ENCODE data around the gene EXOC2.
A peak's percentile ranks its signal among the peaks of the same experiment; 100 is the strongest.

EXOC2 gene

DNA sequence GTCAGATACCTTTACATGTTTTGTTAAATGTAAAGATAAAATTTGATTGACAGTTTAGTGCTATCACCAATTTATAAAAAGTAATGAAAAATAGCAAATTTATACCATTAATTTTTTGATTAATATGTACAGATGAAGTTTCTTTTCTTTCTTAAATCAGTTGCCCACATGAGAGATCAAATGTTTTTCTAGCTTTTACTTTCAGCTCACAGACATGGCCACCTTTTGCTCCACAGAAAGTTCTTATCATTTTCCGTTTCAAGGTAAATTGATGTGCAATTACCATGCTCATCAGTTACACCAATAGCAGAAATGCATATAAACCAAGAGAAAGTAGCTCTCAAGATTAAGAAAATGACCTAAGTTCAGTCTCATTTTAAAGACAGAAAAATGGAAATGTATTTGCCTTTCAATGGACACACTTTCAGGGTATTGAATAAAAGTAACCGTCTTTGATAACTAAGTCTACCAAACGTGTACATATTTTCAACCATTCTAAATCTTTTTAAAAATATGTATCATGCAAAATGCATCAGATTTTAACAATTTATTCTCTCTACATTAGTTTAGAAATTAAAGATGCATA, 16.6 kb upstream of the EXOC2 start:
- H3K9ac ChIP-seq (ENCODE audit: low read depth in 1 of 2, low read length in 2 of 2): no peak overlapping the region
- H3K36me3 ChIP-seq (ENCODE audit: control insufficient read depth in 2 of 2, insufficient read depth in 2 of 2, low read length in 2 of 2): no peaks in the 10 kb centered on the region
- H3K4me3 ChIP-seq (ENCODE audit: low read length in 2 of 2): peak overlapping the region in 1 of 2 donors; percentile 8
- peaks cover 0 to 8% of the 10 kb centered on the region in 2 donors for H3K27me3 ChIP-seq (ENCODE audit: control insufficient read depth in 2 of 2, insufficient read depth in 2 of 2, low read length in 2 of 2)
- peak overlapping the region in 1 of 2 donors; percentile 81 for H3K27ac ChIP-seq (ENCODE audit: low read depth in 2 of 2, low read length in 2 of 2)
- peaks cover 0 to 3% of the 10 kb centered on the region in 2 donors for H3K4me1 ChIP-seq (ENCODE audit: control insufficient read depth in 2 of 2, insufficient read depth in 2 of 2, low read length in 2 of 2)
- no peaks in the 10 kb centered on the region for H3K9me3 ChIP-seq (ENCODE audit: control insufficient read depth in 2 of 2, low read length in 2 of 2)

DNA sequence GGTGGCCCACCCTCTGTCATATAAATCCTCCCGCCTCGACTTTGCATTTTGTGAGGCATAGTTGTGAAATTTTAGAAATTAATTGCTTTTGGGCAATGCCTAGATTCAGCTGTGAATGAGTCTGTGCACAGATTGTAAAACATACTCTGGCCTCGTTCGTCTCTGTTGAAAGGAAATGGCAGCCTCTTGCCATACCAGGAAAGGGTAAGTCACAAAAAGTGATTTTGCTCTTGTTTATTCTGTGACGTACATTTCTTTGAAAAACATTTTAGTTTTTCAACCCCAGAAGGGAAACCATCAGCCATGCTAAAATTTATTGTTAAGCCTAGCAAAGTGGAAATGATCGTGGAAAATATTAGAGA, 15.3 kb upstream of the EXOC2 start:
- peaks cover 0 to 8% of the 10 kb centered on the region in 2 donors for H3K27me3 ChIP-seq (ENCODE audit: control insufficient read depth in 2 of 2, insufficient read depth in 2 of 2, low read length in 2 of 2)
- H3K36me3 ChIP-seq (ENCODE audit: control insufficient read depth in 2 of 2, insufficient read depth in 2 of 2, low read length in 2 of 2): no peaks in the 10 kb centered on the region
- no peaks in the 10 kb centered on the region for H3K9me3 ChIP-seq (ENCODE audit: control insufficient read depth in 2 of 2, low read length in 2 of 2)
- H3K27ac ChIP-seq (ENCODE audit: low read depth in 2 of 2, low read length in 2 of 2): peak overlapping the region; percentile 24 to 38
- no peak overlapping the region for H3K9ac ChIP-seq (ENCODE audit: low read depth in 1 of 2, low read length in 2 of 2)
- H3K4me1 ChIP-seq (ENCODE audit: control insufficient read depth in 2 of 2, insufficient read depth in 2 of 2, low read length in 2 of 2): peaks cover 0 to 3% of the 10 kb centered on the region in 2 donors
- no peak overlapping the region for H3K4me3 ChIP-seq (ENCODE audit: low read length in 2 of 2)

DNA sequence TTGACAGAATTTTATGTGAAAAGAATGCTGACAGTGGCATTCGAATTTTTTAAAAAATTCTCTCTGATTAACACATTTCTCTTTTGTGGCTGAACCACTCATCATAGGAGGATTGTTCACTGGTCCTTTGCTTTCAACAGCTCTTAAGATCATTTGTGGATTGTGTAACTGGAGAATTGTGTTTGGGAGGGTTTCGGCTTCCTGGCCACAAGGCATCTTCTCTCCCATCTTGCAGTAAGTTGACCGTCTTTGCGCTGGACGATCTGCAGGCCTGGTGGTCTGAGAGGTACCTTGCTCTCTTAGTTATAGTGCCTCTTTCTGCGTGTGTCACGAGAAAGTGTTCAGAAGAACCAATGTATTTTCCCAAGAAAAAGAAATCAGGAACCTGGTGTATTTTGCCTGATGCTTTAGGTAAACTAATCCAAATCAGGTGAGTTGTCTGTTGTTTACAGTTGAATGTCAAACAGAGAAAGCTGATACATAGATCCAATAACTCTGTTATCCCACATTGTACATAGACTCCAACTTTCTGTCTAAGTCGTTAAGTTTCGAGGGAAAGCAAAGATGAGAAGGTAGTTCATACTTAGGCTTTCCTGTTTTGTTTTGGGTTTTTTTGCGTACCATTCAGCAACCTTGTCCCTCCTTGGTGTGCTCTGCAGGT, 14.8 kb upstream of the EXOC2 start:
- Histone ChIP-seq H3K36me3 (ENCODE audit: control insufficient read depth in 2 of 2, insufficient read depth in 2 of 2, low read length in 2 of 2) (no peaks in the 10 kb centered on the region), H3K27ac (ENCODE audit: low read depth in 2 of 2, low read length in 2 of 2) (peak overlapping the region; percentile 24 to 38), H3K4me3 (ENCODE audit: low read length in 2 of 2) (no peak overlapping the region), H3K9me3 (ENCODE audit: control insufficient read depth in 2 of 2, low read length in 2 of 2) (no peaks in the 10 kb centered on the region), H3K27me3 (ENCODE audit: control insufficient read depth in 2 of 2, insufficient read depth in 2 of 2, low read length in 2 of 2) (peaks cover 0 to 8% of the 10 kb centered on the region in 2 donors), H3K9ac (ENCODE audit: low read depth in 1 of 2, low read length in 2 of 2) (no peak overlapping the region), H3K4me1 (ENCODE audit: control insufficient read depth in 2 of 2, insufficient read depth in 2 of 2, low read length in 2 of 2) (peaks cover 0 to 3% of the 10 kb centered on the region in 2 donors)

DNA sequence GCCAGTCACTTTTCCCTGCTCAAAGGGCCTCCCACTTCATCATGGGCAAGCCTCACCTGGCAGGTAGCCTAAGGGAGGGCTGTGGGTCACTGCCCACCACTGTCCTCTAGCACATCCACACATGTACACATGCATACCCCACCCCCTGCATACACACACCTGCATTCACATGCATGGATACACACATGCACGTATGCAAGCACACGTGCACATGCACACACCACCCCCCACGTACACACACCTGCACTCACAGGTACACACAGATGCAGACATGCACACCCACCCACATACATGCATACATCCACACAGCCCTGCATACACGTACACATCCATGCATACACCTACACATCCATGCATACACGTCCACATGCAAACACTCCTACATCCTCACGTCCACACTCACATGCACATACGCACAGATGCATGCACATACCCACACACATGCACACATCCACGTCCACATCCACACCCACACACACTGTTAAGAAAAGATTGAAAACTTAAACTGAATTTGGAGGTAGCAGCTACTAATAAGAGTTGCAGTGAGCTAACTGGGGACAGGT, 14.0 kb upstream of the EXOC2 start:
- H3K9ac ChIP-seq (ENCODE audit: low read depth in 1 of 2, low read length in 2 of 2): no peak overlapping the region
- H3K27ac ChIP-seq (ENCODE audit: low read depth in 2 of 2, low read length in 2 of 2): peak overlapping the region in 1 of 2 donors; percentile 12
- H3K9me3 ChIP-seq (ENCODE audit: control insufficient read depth in 2 of 2, low read length in 2 of 2): no peaks in the 10 kb centered on the region
- H3K4me1 ChIP-seq (ENCODE audit: control insufficient read depth in 2 of 2, insufficient read depth in 2 of 2, low read length in 2 of 2): peaks cover 0 to 3% of the 10 kb centered on the region in 2 donors
- H3K4me3 ChIP-seq (ENCODE audit: low read length in 2 of 2): no peak overlapping the region
- H3K27me3 ChIP-seq (ENCODE audit: control insufficient read depth in 2 of 2, insufficient read depth in 2 of 2, low read length in 2 of 2): peaks cover 0 to 8% of the 10 kb centered on the region in 2 donors
- H3K36me3 ChIP-seq (ENCODE audit: control insufficient read depth in 2 of 2, insufficient read depth in 2 of 2, low read length in 2 of 2): no peaks in the 10 kb centered on the region

DNA sequence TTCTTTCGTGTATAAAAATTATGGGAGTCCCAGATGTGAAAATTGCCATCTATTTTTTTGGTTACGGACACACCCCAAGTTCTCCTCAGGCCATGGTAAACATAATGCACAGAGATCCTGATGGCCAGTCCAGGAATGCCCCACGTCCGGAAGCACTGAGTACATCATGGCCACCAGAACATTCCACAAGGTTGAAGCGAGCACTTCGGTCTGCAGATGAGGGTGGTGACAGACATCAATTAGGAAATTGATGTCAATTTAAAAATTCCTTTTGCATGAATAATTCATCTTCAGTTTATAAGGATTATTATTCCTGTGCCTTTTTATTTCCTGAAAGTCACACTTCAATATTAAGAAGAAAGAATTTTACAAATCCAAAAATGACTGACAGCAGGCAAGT, 13.2 kb upstream of the EXOC2 start:
- H3K9me3 ChIP-seq (ENCODE audit: control insufficient read depth in 2 of 2, low read length in 2 of 2): no peaks in the 10 kb centered on the region
- H3K4me1 ChIP-seq (ENCODE audit: control insufficient read depth in 2 of 2, insufficient read depth in 2 of 2, low read length in 2 of 2): peaks cover 0 to 3% of the 10 kb centered on the region in 2 donors
- peaks cover 0 to 8% of the 10 kb centered on the region in 2 donors for H3K27me3 ChIP-seq (ENCODE audit: control insufficient read depth in 2 of 2, insufficient read depth in 2 of 2, low read length in 2 of 2)
- peak overlapping the region in 1 of 2 donors; percentile 6 for H3K27ac ChIP-seq (ENCODE audit: low read depth in 2 of 2, low read length in 2 of 2)
- H3K9ac ChIP-seq (ENCODE audit: low read depth in 1 of 2, low read length in 2 of 2): no peak overlapping the region
- H3K4me3 ChIP-seq (ENCODE audit: low read length in 2 of 2): no peak overlapping the region
- H3K36me3 ChIP-seq (ENCODE audit: control insufficient read depth in 2 of 2, insufficient read depth in 2 of 2, low read length in 2 of 2): no peaks in the 10 kb centered on the region

DNA sequence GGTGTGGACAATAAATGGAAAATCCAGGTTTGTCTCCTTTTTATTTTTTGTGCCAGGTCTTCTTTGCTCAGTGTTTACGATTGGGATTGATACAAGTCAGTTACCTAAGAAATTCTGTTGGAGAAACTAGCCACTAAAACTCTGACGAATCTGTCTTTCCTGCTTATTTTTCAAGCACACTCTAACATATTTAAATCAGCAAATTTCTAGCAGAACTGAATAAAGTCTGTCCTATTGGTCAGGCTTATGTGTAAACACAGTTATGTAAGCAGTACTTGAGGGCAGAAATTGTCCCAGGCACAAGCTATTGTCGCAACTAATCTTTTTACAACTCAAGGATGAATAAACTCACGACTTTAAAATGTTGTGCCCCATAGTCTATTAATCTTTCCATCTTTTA, 12.1 kb upstream of the EXOC2 start:
- peak overlapping the region in 1 of 2 donors; percentile 13 for H3K27ac ChIP-seq (ENCODE audit: low read depth in 2 of 2, low read length in 2 of 2)
- no peaks in the 10 kb centered on the region for H3K4me1 ChIP-seq (ENCODE audit: control insufficient read depth in 2 of 2, insufficient read depth in 2 of 2, low read length in 2 of 2)
- no peaks in the 10 kb centered on the region for H3K36me3 ChIP-seq (ENCODE audit: control insufficient read depth in 2 of 2, insufficient read depth in 2 of 2, low read length in 2 of 2)
- peaks cover 0 to 8% of the 10 kb centered on the region in 2 donors for H3K27me3 ChIP-seq (ENCODE audit: control insufficient read depth in 2 of 2, insufficient read depth in 2 of 2, low read length in 2 of 2)
- H3K4me3 ChIP-seq (ENCODE audit: low read length in 2 of 2): no peak overlapping the region
- no peaks in the 10 kb centered on the region for H3K9me3 ChIP-seq (ENCODE audit: control insufficient read depth in 2 of 2, low read length in 2 of 2)
- H3K9ac ChIP-seq (ENCODE audit: low read depth in 1 of 2, low read length in 2 of 2): no peak overlapping the region

DNA sequence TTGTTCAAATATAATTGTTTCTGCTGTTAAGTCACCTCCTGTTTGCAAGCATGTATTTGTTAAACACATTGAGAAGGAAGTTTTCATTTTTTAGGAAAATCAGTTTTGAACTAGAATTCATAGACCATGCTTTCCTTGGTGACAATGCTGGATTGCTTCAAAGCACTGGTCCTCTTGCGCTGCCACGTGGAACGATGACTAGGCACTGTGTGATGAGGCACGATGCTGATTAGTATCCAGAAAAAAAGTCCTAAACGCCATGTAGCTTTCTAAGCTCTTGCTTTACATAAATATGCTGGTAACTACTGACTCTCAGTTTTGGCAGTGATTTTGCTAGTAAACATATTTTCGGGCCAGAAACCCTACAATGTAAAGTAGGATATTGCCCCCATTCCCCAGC, 11.1 kb upstream of the EXOC2 start:
- no peak overlapping the region for H3K27ac ChIP-seq (ENCODE audit: low read depth in 2 of 2, low read length in 2 of 2)
- no peaks in the 10 kb centered on the region for H3K4me1 ChIP-seq (ENCODE audit: control insufficient read depth in 2 of 2, insufficient read depth in 2 of 2, low read length in 2 of 2)
- peaks cover 0 to 8% of the 10 kb centered on the region in 2 donors for H3K27me3 ChIP-seq (ENCODE audit: control insufficient read depth in 2 of 2, insufficient read depth in 2 of 2, low read length in 2 of 2)
- H3K9me3 ChIP-seq (ENCODE audit: control insufficient read depth in 2 of 2, low read length in 2 of 2): no peaks in the 10 kb centered on the region
- H3K36me3 ChIP-seq (ENCODE audit: control insufficient read depth in 2 of 2, insufficient read depth in 2 of 2, low read length in 2 of 2): no peaks in the 10 kb centered on the region
- H3K4me3 ChIP-seq (ENCODE audit: low read length in 2 of 2): no peak overlapping the region
- H3K9ac ChIP-seq (ENCODE audit: low read depth in 1 of 2, low read length in 2 of 2): no peak overlapping the region

DNA sequence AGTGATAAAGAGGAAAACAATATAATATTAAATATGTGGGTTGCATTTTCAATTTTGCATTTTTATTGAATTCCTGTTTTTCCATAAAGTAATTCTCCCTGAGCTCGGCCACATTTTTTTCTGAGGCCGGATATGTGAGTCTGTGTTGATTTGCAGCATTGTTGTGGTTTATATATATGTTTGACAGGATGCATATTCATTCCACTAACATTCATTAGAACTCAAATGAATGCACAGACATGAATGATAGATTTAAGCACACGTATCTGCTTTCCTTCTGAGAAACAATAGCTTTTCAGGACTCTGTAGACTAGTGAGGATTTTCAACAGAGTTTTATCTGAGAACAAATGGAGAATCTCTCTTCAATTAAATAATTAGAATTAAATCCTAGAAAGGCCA, 10.6 kb upstream of the EXOC2 start:
- no peak overlapping the region for H3K9ac ChIP-seq (ENCODE audit: low read depth in 1 of 2, low read length in 2 of 2)
- H3K27me3 ChIP-seq (ENCODE audit: control insufficient read depth in 2 of 2, insufficient read depth in 2 of 2, low read length in 2 of 2): peaks cover 0 to 8% of the 10 kb centered on the region in 2 donors
- H3K4me1 ChIP-seq (ENCODE audit: control insufficient read depth in 2 of 2, insufficient read depth in 2 of 2, low read length in 2 of 2): no peaks in the 10 kb centered on the region
- H3K27ac ChIP-seq (ENCODE audit: low read depth in 2 of 2, low read length in 2 of 2): no peak overlapping the region
- no peaks in the 10 kb centered on the region for H3K9me3 ChIP-seq (ENCODE audit: control insufficient read depth in 2 of 2, low read length in 2 of 2)
- no peak overlapping the region for H3K4me3 ChIP-seq (ENCODE audit: low read length in 2 of 2)
- no peaks in the 10 kb centered on the region for H3K36me3 ChIP-seq (ENCODE audit: control insufficient read depth in 2 of 2, insufficient read depth in 2 of 2, low read length in 2 of 2)

DNA sequence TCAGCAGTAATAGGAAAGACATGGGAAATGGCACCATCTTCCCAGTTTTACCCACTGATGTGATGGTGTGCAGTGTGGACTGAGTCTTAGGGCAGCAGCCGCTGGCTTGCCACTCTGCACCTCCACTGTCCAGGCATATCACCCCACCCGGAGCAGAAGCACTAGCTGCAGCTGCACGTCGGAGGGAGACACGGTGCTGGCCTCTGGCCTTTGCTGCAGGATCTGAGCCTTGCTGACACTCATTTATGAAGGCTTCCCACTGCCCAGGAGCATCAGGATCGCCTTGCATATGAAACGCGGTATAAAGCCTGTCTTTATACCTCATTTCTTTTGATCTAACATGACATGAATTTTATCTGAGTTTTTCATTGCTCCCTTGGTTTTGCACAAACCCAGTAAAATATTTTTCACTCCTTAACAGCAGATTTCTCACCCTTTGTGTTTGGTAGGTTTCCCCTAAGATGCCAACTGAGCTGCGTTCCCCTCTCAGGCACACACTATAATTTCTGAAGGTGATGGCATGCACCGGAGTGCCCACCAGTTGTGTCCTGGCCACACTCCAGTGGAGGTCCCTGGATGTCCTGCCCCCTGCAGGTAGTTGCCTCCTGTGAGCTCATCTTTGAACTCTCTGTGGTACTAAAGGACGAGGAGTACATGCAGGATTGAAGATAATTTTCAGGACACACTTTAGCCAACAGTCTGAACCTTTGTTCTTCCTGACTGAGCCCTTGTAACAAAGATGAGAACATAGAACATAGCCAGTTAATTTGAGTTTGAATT, 9.0 kb upstream of the EXOC2 start:
- H3K9me3 ChIP-seq (ENCODE audit: control insufficient read depth in 2 of 2, low read length in 2 of 2): no peaks in the 10 kb centered on the region
- peaks cover 0 to 5% of the 10 kb centered on the region in 2 donors for H3K27me3 ChIP-seq (ENCODE audit: control insufficient read depth in 2 of 2, insufficient read depth in 2 of 2, low read length in 2 of 2)
- no peak overlapping the region for H3K4me3 ChIP-seq (ENCODE audit: low read length in 2 of 2)
- H3K27ac ChIP-seq (ENCODE audit: low read depth in 2 of 2, low read length in 2 of 2): no peak overlapping the region
- H3K9ac ChIP-seq (ENCODE audit: low read depth in 1 of 2, low read length in 2 of 2): no peak overlapping the region
- H3K4me1 ChIP-seq (ENCODE audit: control insufficient read depth in 2 of 2, insufficient read depth in 2 of 2, low read length in 2 of 2): no peaks in the 10 kb centered on the region
- no peaks in the 10 kb centered on the region for H3K36me3 ChIP-seq (ENCODE audit: control insufficient read depth in 2 of 2, insufficient read depth in 2 of 2, low read length in 2 of 2)

DNA sequence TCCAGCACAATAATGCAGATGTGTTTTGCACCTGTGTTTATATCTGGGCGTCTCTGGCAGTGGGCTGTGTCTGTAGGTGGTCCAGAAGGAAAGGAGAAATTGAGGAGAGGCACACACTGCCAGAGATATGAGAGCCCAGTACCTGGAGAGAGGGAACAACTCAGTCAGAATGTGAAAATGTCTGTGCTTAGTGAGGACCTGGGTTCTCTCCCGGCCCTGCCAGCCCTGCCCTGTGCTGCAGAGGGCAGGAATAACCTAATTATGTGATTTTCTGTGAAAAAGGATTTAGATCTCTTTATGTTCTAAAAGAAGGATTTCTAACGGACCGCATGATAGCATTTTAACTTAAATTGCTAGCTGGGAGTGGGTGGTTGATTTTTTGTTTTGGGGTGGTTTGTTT, 8.3 kb upstream of the EXOC2 start:
- H3K4me3 ChIP-seq (ENCODE audit: low read length in 2 of 2): no peak overlapping the region
- no peak overlapping the region for H3K27ac ChIP-seq (ENCODE audit: low read depth in 2 of 2, low read length in 2 of 2)
- H3K9ac ChIP-seq (ENCODE audit: low read depth in 1 of 2, low read length in 2 of 2): no peak overlapping the region
- H3K4me1 ChIP-seq (ENCODE audit: control insufficient read depth in 2 of 2, insufficient read depth in 2 of 2, low read length in 2 of 2): no peaks in the 10 kb centered on the region
- H3K9me3 ChIP-seq (ENCODE audit: control insufficient read depth in 2 of 2, low read length in 2 of 2): no peaks in the 10 kb centered on the region
- no peaks in the 10 kb centered on the region for H3K36me3 ChIP-seq (ENCODE audit: control insufficient read depth in 2 of 2, insufficient read depth in 2 of 2, low read length in 2 of 2)
- H3K27me3 ChIP-seq (ENCODE audit: control insufficient read depth in 2 of 2, insufficient read depth in 2 of 2, low read length in 2 of 2): peaks cover 0 to 2% of the 10 kb centered on the region in 2 donors
